SK-N-SH treated with all-trans-retinoic acid at 6 μM for 48 hours (cell line): ENCODE results near the gene TGM5.

Experiments
- ATAC-seq: fragments of 200-7000 bp; cut with Tn5 transposase; 3 replicates; pipeline ENCODE4 v1.9.1; 2020; ENCODE audit warnings: mild to moderate bottlenecking, moderate library complexity
- ARNTL ChIP-seq: fragments of 450-650 bp; formaldehyde crosslinking; IDR thresholded peaks from 2 replicates; pipeline ENCODE4 v1.5.0; 2020; ENCODE audit warnings: low read depth, mild to moderate bottlenecking, moderate library complexity, borderline replicate concordance
- BACH2 ChIP-seq: fragments of 250-450 bp; sonication (Bioruptor Pico); IDR thresholded peaks from 2 replicates; pipeline ENCODE4 v1.9.0; 2021; ENCODE audit warnings: mild to moderate bottlenecking, borderline replicate concordance
- CREB5 ChIP-seq: fragments of 250-450 bp; sonication (Bioruptor Pico); IDR thresholded peaks from 2 replicates; pipeline ENCODE4 v1.5.1; 2020; ENCODE audit warnings: low read depth, mild to moderate bottlenecking, moderate library complexity
- CSDC2 ChIP-seq: fragments of 250-450 bp; sonication (Bioruptor Pico); IDR thresholded peaks from 2 replicates; pipeline ENCODE4 v1.5.0; 2020; ENCODE audit warnings: mild to moderate bottlenecking, moderate library complexity
- ESRRG ChIP-seq: fragments of 250-450 bp; sonication (Bioruptor Pico); IDR thresholded peaks from 2 replicates; pipeline ENCODE4 v1.6.1; 2021; ENCODE audit warnings: mild to moderate bottlenecking
- GLIS3 ChIP-seq: fragments of 250-450 bp; sonication (Bioruptor Pico); IDR thresholded peaks from 2 replicates; pipeline ENCODE4 v1.5.0; 2020; ENCODE audit warnings: mild to moderate bottlenecking, moderate library complexity
- ISL1 ChIP-seq: fragments of 250-450 bp; sonication (Bioruptor Pico); IDR thresholded peaks from 2 replicates; pipeline ENCODE4 v2.1.2; 2022; ENCODE audit warnings: mild to moderate bottlenecking, moderate library complexity
- OSR1 ChIP-seq: fragments of 250-450 bp; sonication (Bioruptor Pico); IDR thresholded peaks from 2 replicates; pipeline ENCODE4 v1.8.0; 2022; ENCODE audit warnings: moderate library complexity, mild to moderate bottlenecking, inconsistent platforms
- PATZ1 ChIP-seq: fragments of 250-450 bp; sonication (Bioruptor Pico); IDR thresholded peaks from 2 replicates; pipeline ENCODE4 v1.8.0; 2020; ENCODE audit warnings: mild to moderate bottlenecking, moderate library complexity, borderline replicate concordance
- POU6F1 ChIP-seq: fragments of 250-450 bp; sonication (Bioruptor Pico); IDR thresholded peaks from 2 replicates; pipeline ENCODE4 v1.8.0; 2021; ENCODE audit warnings: low read depth, mild to moderate bottlenecking, moderate library complexity, borderline replicate concordance
- PPARA ChIP-seq: fragments of 250-450 bp; sonication (Bioruptor Pico); IDR thresholded peaks from 2 replicates; pipeline ENCODE4 v1.5.0; 2020; ENCODE audit warnings: mild to moderate bottlenecking, borderline replicate concordance
- RARB ChIP-seq: fragments of 250-450 bp; sonication (Bioruptor Pico); IDR thresholded peaks from 2 replicates; pipeline ENCODE4 v1.8.0; 2021; ENCODE audit warnings: mild to moderate bottlenecking, moderate library complexity
- SNAI2 ChIP-seq: fragments of 250-450 bp; sonication (Bioruptor Pico); IDR thresholded peaks from 2 replicates; pipeline ENCODE4 v1.5.0; 2020; ENCODE audit warnings: mild to moderate bottlenecking, moderate library complexity
- TOX ChIP-seq: fragments of 250-450 bp; sonication (Bioruptor Pico); IDR thresholded peaks from 2 replicates; pipeline ENCODE4 v1.8.0; 2021; ENCODE audit warnings: mild to moderate bottlenecking, moderate library complexity, borderline replicate concordance
- TSHZ2 ChIP-seq: fragments of 250-450 bp; sonication (Bioruptor Pico); IDR thresholded peaks from 2 replicates; pipeline ENCODE4 v1.5.0; 2020; ENCODE audit warnings: mild to moderate bottlenecking, moderate library complexity
- ZC3H10 ChIP-seq: fragments of 250-450 bp; sonication (Bioruptor Pico); IDR thresholded peaks from 2 replicates; pipeline ENCODE4 v1.5.1; 2021; ENCODE audit warnings: mild to moderate bottlenecking, moderate library complexity
- ZFP3 ChIP-seq: fragments of 250-450 bp; sonication (Bioruptor Pico); IDR thresholded peaks from 2 replicates; pipeline ENCODE4 v1.5.0; 2020; ENCODE audit warnings: mild to moderate bottlenecking, moderate library complexity
- ZFP30 ChIP-seq: fragments of 450-650 bp; formaldehyde crosslinking; IDR thresholded peaks from 2 replicates; pipeline ENCODE4 v1.5.0; 2022; ENCODE audit warnings: mild to moderate bottlenecking, moderate library complexity
- ZNF8 ChIP-seq: fragments of 450-650 bp; formaldehyde crosslinking; IDR thresholded peaks from 2 replicates; pipeline ENCODE4 v1.5.0; 2020; ENCODE audit warnings: mild to moderate bottlenecking, moderate library complexity

Gene TGM5

GRCh38 chr15:43196760-43197548 is 69.8 kb downstream of the TGM5 start:
- TF ChIP-seq CREB5 (CRISPR knock-in tag) (no peak), ARNTL (CRISPR knock-in tag) (no peak), ESRRG (CRISPR knock-in tag) (no peak), PATZ1 (CRISPR knock-in tag) (no peak), PPARA (no peak), POU6F1 (CRISPR knock-in tag) (no peak), SNAI2 (CRISPR knock-in tag) (no peak), OSR1 (no peak), ZFP30 (CRISPR knock-in tag) (no peak), BACH2 (no peak), ISL1 (CRISPR knock-in tag) (no peak), ZFP3 (CRISPR knock-in tag) (no peak), TOX (CRISPR knock-in tag) (no peak), TSHZ2 (no peak), GLIS3 (CRISPR knock-in tag) (no peak)
- no peak for ATAC-seq

- no peak for ATAC-seq
- TF ChIP-seq ARNTL (CRISPR knock-in tag), result no peak
- TF ChIP-seq CREB5 (CRISPR knock-in tag), result no peak
- TF ChIP-seq OSR1, result no peak
These were observed 71.9 kb downstream of the TGM5 start for GRCh38 chr15:43194795-43195194.

GRCh38 chr15:43193710-43194109 is 73.0 kb downstream of the TGM5 start:
- no peak for ATAC-seq
- no peak for TF ChIP-seq ZNF8 (CRISPR knock-in tag)
- TF ChIP-seq ARNTL (CRISPR knock-in tag), result no peak
- no peak for TF ChIP-seq TOX (CRISPR knock-in tag)
- TF ChIP-seq ZC3H10, result no peak
- TF ChIP-seq CSDC2 (CRISPR knock-in tag), result no peak
- TF ChIP-seq POU6F1 (CRISPR knock-in tag), result no peak
- no peak for TF ChIP-seq CREB5 (CRISPR knock-in tag)
- no peak for TF ChIP-seq PPARA
- TF ChIP-seq RARB, result no peak
- TF ChIP-seq ZFP30 (CRISPR knock-in tag), result no peak
